NCI-H774 (cell line): ENCODE measurements around the gene COL4A6.

Source experiments
- DNase-seq: peaks from one replicate; lab custom pipeline; 2025; lab: John Stamatoyannopoulos, UW

COL4A6 gene

GRCh38 chrX:108216919-108217571, 221.2 kb downstream of the COL4A6 start:
- no peak for DNase-seq

DNA sequence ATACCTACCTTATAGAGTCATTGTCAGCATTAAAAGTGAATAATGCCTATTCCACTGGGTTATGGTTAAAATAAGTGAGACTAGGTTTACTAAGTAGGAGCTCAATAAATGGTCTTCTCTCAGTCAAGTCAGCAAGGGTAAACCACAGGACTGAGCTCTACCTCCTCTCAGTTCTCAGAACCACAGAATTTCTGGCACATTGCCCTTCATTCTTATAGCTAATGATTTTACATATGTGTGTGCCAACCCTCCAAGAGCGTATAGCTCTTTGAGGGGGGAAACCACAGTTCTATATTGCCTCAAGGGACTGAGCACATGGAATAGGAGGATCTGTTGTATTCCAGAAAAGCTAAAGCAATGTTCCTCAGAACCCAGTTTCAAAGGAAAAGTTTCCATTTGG, 221.8 kb downstream of the COL4A6 start:
- no peak for DNase-seq

GRCh38 chrX:108211301-108211700, 226.9 kb downstream of the COL4A6 start:
- DNase-seq = no peak

DNA sequence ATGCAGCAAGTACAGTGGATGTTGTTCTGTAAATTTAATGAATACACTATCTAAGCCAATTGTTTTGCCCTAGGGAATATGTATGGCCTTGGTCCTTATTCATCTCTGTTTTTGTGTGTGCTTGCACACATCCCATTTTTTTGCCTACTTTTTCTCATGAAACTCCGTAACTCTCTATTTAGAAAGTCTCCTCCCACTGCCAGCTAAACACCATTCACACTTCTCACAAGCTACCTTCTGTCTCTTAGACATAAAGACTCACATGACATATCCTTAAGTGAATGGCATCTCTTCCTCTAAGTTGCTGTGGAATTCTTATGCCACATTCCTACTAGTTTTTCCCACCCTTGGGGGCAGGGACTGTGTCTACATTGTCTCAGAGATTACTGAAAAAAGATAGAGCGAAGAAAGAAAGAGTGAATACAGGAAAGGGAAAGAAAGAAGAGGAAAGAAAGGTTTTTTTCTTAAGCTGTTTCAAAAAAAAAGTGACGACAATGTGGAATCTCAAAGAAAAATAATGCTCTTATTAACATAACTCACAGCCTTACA, 229.1 kb downstream of the COL4A6 start:
- no peak for DNase-seq

DNA sequence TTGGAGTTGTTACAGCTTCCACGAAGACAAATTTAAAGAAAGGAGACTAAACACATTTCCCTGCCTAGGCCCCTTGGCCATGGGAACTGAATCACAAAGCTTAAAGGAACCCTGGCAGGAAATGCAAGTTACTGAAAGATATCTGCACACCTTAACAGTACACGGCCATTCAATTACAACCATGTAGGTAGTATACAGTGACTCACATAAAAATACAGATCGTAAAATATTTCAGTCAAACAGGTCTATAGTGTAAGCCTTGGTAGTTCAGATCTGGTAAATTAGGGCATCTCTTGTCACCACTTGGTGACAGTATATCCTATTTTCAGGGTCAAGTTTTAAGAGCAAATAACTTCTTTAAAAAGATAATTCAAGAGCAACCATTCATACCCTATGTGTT, 234.7 kb downstream of the COL4A6 start:
- no peak for DNase-seq

GRCh38 chrX:108199691-108200090, 238.5 kb downstream of the COL4A6 start:
- DNase-seq = peak; percentile 6

GRCh38 chrX:108199041-108199440, 239.2 kb downstream of the COL4A6 start:
- no peak for DNase-seq

- DNase-seq = no peak
Observed at GRCh38 chrX:108198420-108198819, 239.8 kb downstream of the COL4A6 start.

DNA sequence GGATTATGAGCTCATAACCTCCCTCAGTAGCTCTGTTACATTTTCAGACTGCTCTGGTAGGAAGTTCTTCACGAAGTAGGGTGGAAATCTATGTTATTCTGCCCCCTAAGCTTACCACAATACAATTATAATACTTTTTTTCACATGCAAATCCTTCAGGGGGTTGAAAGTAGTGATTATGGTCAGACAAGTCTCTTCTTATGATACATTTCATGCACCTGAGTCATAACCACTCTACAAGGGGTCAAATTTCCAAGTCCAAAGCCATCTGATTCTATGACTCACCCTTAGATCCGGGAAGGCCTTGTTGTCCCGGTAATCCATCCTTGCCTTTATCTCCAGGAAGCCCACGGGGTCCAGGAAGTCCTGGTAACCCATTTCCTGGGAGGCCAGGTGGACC, 251.4 kb downstream of the COL4A6 start:
- DNase-seq = no peak

- no peak for DNase-seq
Observed at GRCh38 chrX:108178143-108178498, 260.1 kb downstream of the COL4A6 start.

DNA sequence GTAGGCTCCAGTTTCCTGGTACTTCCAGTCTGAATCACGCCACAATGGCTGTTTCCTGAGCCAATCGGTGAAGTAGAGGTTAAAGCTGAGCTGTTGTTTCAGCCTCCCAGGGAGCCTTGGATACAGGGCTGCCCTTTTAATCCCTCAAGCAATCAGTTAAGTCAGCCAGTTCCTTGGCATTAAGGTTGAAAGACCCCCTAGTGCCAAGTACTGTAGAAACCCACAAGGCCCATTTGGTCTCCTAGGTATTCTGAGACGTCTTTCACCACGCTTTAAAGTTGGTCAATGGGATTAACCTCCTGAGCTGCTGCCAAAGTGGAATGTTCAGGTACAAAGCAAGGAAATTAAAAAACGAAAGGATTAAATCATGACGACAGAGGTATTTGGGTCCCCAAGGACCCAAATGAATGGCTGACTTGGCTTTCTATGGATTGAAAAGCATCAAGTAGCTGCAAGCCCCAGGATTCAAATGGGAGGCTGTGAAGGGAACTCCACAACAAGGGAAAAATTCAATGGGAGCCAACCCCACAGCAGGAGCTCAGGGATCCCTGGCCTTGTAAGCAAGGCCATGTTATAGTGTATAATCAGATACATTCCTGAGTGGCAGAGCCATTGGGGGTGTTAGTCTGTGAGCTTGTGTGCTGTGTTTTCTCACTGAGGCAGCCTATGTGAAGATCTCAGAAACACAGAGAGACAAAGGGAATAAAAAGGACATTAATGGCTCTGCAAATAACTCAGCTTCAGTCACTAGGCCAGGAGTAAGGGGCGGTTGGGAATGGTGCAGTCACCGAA, 260.7 kb downstream of the COL4A6 start:
- DNase-seq = no peak

DNA sequence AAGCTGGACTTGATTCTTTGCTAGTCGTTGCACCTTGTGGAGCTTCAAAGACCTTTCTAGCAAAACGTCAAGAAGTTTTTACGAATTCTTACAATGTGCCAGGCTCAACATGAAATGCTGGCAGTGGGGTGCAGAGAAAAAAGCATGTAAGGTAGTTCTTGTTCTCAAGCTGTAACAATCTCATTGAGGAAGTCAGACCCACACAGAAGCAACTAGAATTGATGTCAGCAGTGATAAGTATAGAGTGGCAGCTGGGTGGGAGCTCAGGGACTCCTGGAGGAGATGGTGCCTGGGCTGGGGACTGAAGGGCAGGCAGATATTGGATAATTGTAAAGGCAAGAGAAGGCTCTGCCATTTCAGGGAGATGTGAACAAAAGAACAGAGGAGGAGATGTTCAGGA, 264.3 kb downstream of the COL4A6 start:
- no peak for DNase-seq

DNA sequence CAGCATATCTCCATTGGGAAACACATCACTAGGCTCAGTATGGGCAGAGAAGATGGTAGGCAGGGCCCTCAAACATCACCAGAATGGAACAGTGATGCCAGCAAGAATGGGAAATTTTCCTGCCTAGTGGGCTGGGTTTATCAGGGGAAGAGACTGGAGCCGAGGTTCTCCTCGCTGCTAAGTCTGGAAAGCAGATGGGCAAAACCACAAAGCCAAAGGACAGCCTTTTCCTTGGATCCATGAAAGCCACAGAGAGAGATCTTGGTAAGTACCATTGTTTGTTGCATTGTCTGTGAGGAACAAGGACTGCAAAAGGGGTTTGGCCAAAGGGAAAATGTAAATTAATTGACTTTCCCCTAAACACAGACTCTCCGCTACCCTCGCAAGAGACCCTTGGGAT, 266.6 kb downstream of the COL4A6 start:
- no peak for DNase-seq

- no peak for DNase-seq
Observed at GRCh38 chrX:108169768-108170167, 268.5 kb downstream of the COL4A6 start.

- DNase-seq = no peak
Observed at GRCh38 chrX:108168961-108169740, 269.1 kb downstream of the COL4A6 start.

DNA sequence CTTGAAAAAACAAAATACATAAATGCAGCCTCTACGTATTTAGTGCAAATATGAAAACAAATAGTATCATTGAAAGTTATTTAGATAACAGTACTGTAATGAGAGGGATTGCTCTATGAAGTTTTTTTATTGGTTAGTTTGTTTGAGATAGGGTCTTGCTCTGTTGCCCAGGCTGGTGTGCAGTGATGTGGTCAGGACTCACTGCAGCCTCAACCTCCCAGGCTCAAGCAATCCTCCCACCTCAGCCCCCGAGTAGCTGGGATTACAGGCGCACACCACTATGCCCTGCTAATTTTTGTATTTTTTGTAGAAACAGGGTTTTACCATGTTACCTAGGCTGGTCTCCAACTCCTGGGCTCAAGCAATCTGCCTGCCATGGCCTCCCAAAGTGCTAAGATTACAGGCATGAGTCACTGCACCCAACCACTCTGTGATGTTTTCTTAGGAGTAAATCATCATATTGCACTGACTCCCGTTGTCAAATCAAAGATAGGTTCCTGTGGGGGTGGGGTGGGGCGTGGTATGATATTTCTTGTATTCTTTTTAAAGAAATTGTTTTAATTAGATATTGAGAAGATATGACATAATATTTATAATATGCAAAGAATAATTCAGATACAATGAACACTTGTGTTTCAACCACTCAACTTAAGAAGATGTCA, 270.9 kb downstream of the COL4A6 start:
- no peak for DNase-seq

DNA sequence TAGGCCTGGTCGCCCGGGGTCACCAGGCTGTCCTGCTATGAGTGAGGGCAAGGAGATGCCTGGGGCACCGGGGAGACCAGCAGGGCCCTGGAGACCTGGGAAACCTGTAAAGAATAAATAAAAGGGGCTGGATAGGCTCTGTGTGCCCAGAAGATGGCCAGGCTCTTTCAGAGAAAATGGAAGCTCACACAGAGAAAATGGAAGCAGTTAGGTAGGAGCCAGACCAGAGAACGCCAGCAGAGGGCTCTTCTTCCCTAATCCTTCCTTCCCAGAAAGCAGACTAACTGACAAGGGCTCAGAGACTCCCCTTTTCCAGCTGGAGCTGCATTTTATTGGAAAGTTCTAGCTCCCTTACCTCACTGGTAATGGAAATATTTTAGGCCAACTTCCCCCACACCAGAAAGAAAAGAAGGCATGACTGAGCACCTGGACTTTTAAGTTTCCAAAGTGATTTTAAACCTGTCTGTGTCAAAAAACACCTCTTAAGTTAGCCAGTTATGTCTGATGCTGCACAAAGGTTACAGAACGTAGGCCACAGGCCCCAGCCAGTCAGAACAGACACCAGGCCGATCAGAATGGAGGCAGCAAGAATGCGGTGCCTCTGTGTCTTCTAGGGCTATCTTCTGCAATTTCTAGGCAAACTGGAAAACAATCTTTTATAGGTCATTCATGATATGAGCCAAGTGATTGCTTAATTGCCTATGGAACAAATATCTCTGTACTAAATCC, 272.7 kb downstream of the COL4A6 start:
- DNase-seq = no peak

GRCh38 chrX:108163333-108164082, 274.7 kb downstream of the COL4A6 start:
- DNase-seq = no peak

GRCh38 chrX:108162265-108162664, 276.0 kb downstream of the COL4A6 start:
- no peak for DNase-seq

- no peak for DNase-seq
Observed at GRCh38 chrX:108160309-108160708, 277.9 kb downstream of the COL4A6 start.
